Type B pancreatic cell (in vitro differentiated cells): ENCODE measurements around the gene PYCARD. TPM values are rescaled to one million over a fixed set of nuclear protein-coding genes. Genes with fewer than 3 reads are reported as not detected.
"Not testable (repeated sequence)": the region's sequence is repeated elsewhere in the genome, so short reads cannot be mapped to it uniquely, and the experiment has no call there.

ENCODE experiments used
- DNase-seq: peaks from one replicate; pipeline ENCODE4 v3.0.0; 2021; ENCODE audit warnings: mixed read lengths; ENCODE audit not compliant: unreplicated experiment; ENCODE audit errors: extremely low spot score
- H3K27ac Mint-ChIP-seq: 2 replicates; pipeline ENCODE4 v1.8.0; 2021; ENCODE audit warnings: mild to moderate bottlenecking, mixed read lengths
- H3K27me3 Mint-ChIP-seq: 2 replicates; pipeline ENCODE4 v1.8.0; 2021; ENCODE audit warnings: mixed read lengths
- H3K36me3 Mint-ChIP-seq: 2 replicates; pipeline ENCODE4 v1.8.0; 2021; ENCODE audit warnings: mixed read lengths
- H3K4me1 Mint-ChIP-seq: one replicate; pipeline ENCODE4 v1.8.0; 2021; ENCODE audit warnings: mixed read lengths; ENCODE audit not compliant: unreplicated experiment
- H3K4me3 Mint-ChIP-seq: 2 replicates; pipeline ENCODE4 v1.8.0; 2021; ENCODE audit warnings: mild to moderate bottlenecking, mixed read lengths
- H3K9me3 Mint-ChIP-seq: 2 replicates; pipeline ENCODE4 v1.8.0; 2021; ENCODE audit warnings: mixed read lengths
- total RNA-seq: library from RNA; stranded (reverse); gene quantifications from 2 replicates; pipeline ENCODE4 v1.2.1, GENCODE V29; 2021; ENCODE audit warnings: low replicate concordance
- TF ChIP-seq, protein P1 (sequence below): fragments of 200-600 bp; sonication (generic); conservative IDR thresholded peaks from 2 replicates; pipeline ENCODE4 v1.5.0; 2021; ENCODE audit warnings: antibody characterized with exemption, mild to moderate bottlenecking

The PYCARD gene
- total RNA-seq, 1 donor from 2014 or later, result 8.2 TPM

DNA sequence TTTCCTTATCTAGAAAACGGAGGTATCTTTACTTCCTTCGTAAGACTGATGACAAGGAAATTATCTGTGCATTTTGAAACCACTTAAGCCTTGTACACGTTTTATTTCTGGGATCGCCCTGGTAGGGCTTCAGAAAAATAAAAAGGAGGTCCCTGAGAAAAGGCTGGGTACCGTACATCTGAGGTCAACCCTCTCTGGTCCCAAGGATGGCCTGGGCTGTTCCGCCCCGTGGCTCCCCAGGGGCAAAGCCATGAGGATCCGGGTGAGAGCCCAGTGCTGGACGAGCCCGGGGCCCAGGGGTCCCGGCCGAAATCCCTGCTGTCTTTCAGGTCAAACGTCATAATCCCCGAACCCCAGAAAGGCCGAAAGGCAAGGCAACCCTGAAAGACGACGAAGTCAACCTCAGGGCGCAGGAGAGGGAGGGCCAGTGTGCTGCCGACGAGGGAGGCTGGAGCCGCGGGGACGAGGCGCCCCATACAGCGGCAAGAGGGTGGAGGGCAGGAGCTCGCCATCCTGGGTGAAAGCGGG, 23.3 kb downstream of the PYCARD start:
- H3K4me1 Mint-ChIP-seq, result peaks cover 29% of the 10 kb centered on the region
- TF ChIP-seq, protein P1, sequence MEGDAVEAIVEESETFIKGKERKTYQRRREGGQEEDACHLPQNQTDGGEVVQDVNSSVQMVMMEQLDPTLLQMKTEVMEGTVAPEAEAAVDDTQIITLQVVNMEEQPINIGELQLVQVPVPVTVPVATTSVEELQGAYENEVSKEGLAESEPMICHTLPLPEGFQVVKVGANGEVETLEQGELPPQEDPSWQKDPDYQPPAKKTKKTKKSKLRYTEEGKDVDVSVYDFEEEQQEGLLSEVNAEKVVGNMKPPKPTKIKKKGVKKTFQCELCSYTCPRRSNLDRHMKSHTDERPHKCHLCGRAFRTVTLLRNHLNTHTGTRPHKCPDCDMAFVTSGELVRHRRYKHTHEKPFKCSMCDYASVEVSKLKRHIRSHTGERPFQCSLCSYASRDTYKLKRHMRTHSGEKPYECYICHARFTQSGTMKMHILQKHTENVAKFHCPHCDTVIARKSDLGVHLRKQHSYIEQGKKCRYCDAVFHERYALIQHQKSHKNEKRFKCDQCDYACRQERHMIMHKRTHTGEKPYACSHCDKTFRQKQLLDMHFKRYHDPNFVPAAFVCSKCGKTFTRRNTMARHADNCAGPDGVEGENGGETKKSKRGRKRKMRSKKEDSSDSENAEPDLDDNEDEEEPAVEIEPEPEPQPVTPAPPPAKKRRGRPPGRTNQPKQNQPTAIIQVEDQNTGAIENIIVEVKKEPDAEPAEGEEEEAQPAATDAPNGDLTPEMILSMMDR, result no peak
- H3K36me3 Mint-ChIP-seq, result peaks cover 27% of the 10 kb centered on the region
- H3K9me3 Mint-ChIP-seq, result no peaks in the 10 kb centered on the region
- H3K4me3 Mint-ChIP-seq, result peak overlapping the region; percentile 95
- peak overlapping the region; percentile 100 for H3K27ac Mint-ChIP-seq
- H3K27me3 Mint-ChIP-seq, result peaks cover 3% of the 10 kb centered on the region
- DNase-seq, result no peak

GRCh38 chr16:31177136-31177535, 25.4 kb downstream of the PYCARD start:
- no peak overlapping the region for H3K27ac Mint-ChIP-seq
- no peak overlapping the region for H3K4me3 Mint-ChIP-seq
- H3K9me3 Mint-ChIP-seq, result no peaks in the 10 kb centered on the region
- H3K36me3 Mint-ChIP-seq, result peaks cover 9% of the 10 kb centered on the region
- H3K27me3 Mint-ChIP-seq, result peaks cover 3% of the 10 kb centered on the region
- TF ChIP-seq, protein P1, result no peak
- no peak for DNase-seq
- peaks cover 9% of the 10 kb centered on the region for H3K4me1 Mint-ChIP-seq

- H3K27me3 Mint-ChIP-seq, H3K36me3 Mint-ChIP-seq, H3K4me1 Mint-ChIP-seq, H3K9me3 Mint-ChIP-seq, H3K4me3 Mint-ChIP-seq, DNase-seq: not testable (repeated sequence)
- peak overlapping the region; percentile 9 for H3K27ac Mint-ChIP-seq
Measured at GRCh38 chr16:31170048-31170447, 32.5 kb downstream of the PYCARD start.

DNA sequence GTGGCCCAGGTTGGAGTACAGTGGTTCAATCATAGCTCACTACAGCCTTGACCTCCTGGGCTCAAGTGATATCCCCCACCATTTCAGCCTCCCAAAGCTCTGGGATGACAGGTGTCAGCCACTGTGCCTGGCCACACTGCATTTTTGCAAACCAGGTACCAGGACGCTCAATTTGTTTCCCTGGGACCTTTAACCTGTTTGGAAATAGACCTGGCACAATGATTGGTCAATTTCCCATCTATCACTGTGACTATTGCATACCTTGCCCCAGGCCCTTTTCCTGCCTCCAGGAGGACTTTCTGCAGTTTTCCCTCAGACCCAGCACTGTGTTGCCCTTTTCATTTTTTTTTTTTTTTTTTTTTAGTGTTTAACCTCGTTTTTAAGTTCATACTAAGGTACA, 33.7 kb downstream of the PYCARD start:
- H3K36me3 Mint-ChIP-seq, result no peaks in the 10 kb centered on the region
- no peaks in the 10 kb centered on the region for H3K27me3 Mint-ChIP-seq
- no peaks in the 10 kb centered on the region for H3K9me3 Mint-ChIP-seq
- H3K27ac Mint-ChIP-seq, result no peak overlapping the region
- H3K4me3 Mint-ChIP-seq, result no peak overlapping the region
- no peak for DNase-seq
- peaks cover 5% of the 10 kb centered on the region for H3K4me1 Mint-ChIP-seq
- TF ChIP-seq, protein P1, result no peak

DNA sequence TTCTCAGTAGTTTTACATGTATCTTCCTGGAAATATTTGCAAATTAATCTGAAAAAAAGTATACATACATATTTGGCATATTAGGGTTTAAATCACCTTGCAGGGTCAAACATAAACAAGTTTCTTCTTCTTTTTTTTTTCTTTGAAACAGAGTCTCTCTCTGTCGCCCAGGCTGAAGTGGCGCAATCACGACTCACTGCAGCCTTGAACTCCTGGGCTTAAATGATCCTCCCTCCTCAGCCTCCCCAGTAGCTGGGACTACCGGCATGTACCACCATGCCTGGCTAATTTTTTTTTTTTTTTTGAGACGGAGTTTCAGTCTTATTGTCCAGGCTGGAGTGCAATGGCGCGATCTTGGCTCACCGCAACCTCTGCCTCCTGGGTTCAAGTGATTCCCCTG, 35.2 kb downstream of the PYCARD start:
- DNase-seq, result no peak
- Mint-ChIP-seq H3K36me3 (no peaks in the 10 kb centered on the region), H3K4me1 (peaks cover 5% of the 10 kb centered on the region), H3K27me3 (no peaks in the 10 kb centered on the region), H3K27ac (no peak overlapping the region), H3K9me3 (no peaks in the 10 kb centered on the region), H3K4me3 (no peak overlapping the region)
- TF ChIP-seq, protein P1, result no peak

DNA sequence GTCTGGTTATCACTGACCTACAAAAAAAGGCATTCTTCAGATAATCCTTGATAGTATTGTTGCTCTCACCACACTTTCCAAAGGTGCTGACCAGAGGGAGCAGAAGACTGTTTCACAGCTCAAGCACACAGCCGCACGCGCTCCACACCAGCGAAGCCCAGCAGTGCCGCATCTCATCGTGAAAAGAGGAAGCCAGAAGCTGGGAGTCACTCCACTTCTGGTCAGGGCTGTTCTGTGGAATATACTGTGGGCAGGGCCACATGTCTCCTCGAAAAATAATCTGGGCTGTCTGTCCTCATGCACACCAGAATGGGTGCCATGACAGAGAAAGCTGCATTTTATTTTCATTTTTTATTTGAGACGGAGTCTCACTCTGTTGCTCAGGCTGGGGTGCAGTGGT, 45.4 kb downstream of the PYCARD start:
- DNase-seq, result no peak
- no peaks in the 10 kb centered on the region for H3K9me3 Mint-ChIP-seq
- H3K27ac Mint-ChIP-seq, result peak overlapping the region; percentile 36
- H3K27me3 Mint-ChIP-seq, result peaks cover 17% of the 10 kb centered on the region
- no peak overlapping the region for H3K4me3 Mint-ChIP-seq
- TF ChIP-seq, protein P1, result no peak
- H3K4me1 Mint-ChIP-seq, result no peaks in the 10 kb centered on the region
- no peaks in the 10 kb centered on the region for H3K36me3 Mint-ChIP-seq

Other genes with a start within 250 kb of the PYCARD start
- gene SETD1A, start 245.0 kb downstream of the PYCARD start, total RNA-seq, result 19.3 and 25.0 TPM in 2 replicates
- gene HSD3B7, start 217.6 kb downstream of the PYCARD start, total RNA-seq, result 5.8 and 6.9 TPM in 2 replicates
- gene STX1B, start 192.1 kb downstream of the PYCARD start, total RNA-seq, result 1.0 and 9.9 TPM in 2 replicates
- gene STX4, start 169.2 kb downstream of the PYCARD start, total RNA-seq, result 35.3 and 38.5 TPM in 2 replicates
- 10.5 and 13.4 TPM in 2 replicates for gene ZNF668, start 128.5 kb downstream of the PYCARD start, total RNA-seq
- gene ZNF646, start 128.3 kb downstream of the PYCARD start, total RNA-seq, result 21.0 and 27.2 TPM in 2 replicates
- gene PRSS53, start 113.8 kb downstream of the PYCARD start, total RNA-seq, result 3.5 and 5.1 TPM in 2 replicates
- gene VKORC1, start 108.0 kb downstream of the PYCARD start, total RNA-seq, result 70.1 and 78.9 TPM in 2 replicates
- gene BCKDK, start 94.4 kb downstream of the PYCARD start, total RNA-seq, result 38.5 and 44.5 TPM in 2 replicates
- gene KAT8, start 85.1 kb downstream of the PYCARD start, total RNA-seq, result 54.4 and 70.3 TPM in 2 replicates
- 84.7 and 205 TPM in 2 replicates for gene PRSS8, start 67.0 kb downstream of the PYCARD start, total RNA-seq
- gene PRSS36, start 52.7 kb downstream of the PYCARD start, total RNA-seq, result 1.8 and 2.0 TPM in 2 replicates
- 400 and 654 TPM in 2 replicates for gene FUS, start 22.6 kb downstream of the PYCARD start, total RNA-seq
- gene TRIM72, start 11.4 kb upstream of the PYCARD start, total RNA-seq, result 0.02 TPM in 1 of 2 replicates, not detected in the other
- gene PYDC1, start 14.4 kb upstream of the PYCARD start, total RNA-seq, result not detected in 2 replicates
- 0.36 TPM in 1 of 2 replicates, not detected in the other for gene ITGAM, start 57.2 kb upstream of the PYCARD start, total RNA-seq
- gene ITGAX, start 152.4 kb upstream of the PYCARD start, total RNA-seq, result not detected in 2 replicates
- not detected in 2 replicates for gene ITGAD, start 190.6 kb upstream of the PYCARD start, total RNA-seq
- gene COX6A2, start 225.6 kb upstream of the PYCARD start, total RNA-seq, result not detected in 2 replicates
- 1.2 and 1.9 TPM in 2 replicates for gene ZNF843, start 240.0 kb upstream of the PYCARD start, total RNA-seq